Measurements from ENCODE around the gene RAMP1. TPM values are rescaled to one million over a fixed set of nuclear protein-coding genes. Genes with fewer than 3 reads are reported as not detected.

Gene RAMP1
- total and polyA plus RNA-seq, 4 donors = 3.1 to 129 (median 23.5) TPM

DNA sequence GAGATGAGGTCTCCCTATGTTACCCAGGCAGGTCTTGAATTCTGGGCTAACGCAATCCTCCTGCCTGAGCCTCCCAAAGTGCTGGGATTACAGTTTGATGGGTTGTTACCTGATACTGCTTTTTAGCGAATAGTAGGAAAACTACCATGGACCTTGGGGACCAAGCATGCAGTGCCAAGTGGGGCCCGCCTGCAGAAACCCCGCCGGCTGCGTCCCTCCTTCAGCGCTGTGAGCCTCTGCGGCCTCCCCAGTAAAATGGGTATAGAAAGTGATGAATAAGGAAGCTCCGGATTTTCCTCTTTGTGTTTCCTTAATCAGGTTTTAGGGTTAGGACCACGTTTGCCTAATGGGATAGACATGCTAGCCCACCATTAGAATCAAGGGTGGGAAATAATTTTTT is 30.4 kb downstream of the RAMP1 start:
- WGBS = 96% methylated on average over 10 of the region's 10 CpGs
- Histone ChIP-seq H3K4me3 (ENCODE audit: low read depth in 1 of 3, low read length in 3 of 3) (no peak overlapping the region), H3K9ac (ENCODE audit: low read depth in 1 of 2, low read length in 2 of 2) (no peak overlapping the region), H3K4me1 (ENCODE audit: control insufficient read depth in 4 of 4, insufficient read depth in 4 of 4, low read length in 3 of 4) (peaks cover 0 to 11% (median 6%) of the 10 kb centered on the region in 4 donors), H3K27ac (ENCODE audit: low read depth in 1 of 2, low read length in 2 of 2) (no peak overlapping the region), H3K36me3 (ENCODE audit: control insufficient read depth in 4 of 4, insufficient read depth in 3 of 4, low read depth in 1 of 4, low read length in 3 of 4) (no peaks in the 10 kb centered on the region), H3K27me3 (ENCODE audit: control insufficient read depth in 4 of 4, insufficient read depth in 4 of 4, low read length in 3 of 4) (no peaks in the 10 kb centered on the region), H3K9me3 (ENCODE audit: control insufficient read depth in 4 of 4, low read length in 3 of 4) (no peaks in the 10 kb centered on the region)
- no peak for TF ChIP-seq FOXA2 (IDR thresholded peaks at IDR 0.05)
- no peak for DNase-seq (ENCODE audit: low spot score)

- Histone ChIP-seq H3K9me3 (ENCODE audit: control insufficient read depth in 4 of 4, low read length in 3 of 4) (no peaks in the 10 kb centered on the region), H3K27ac (ENCODE audit: low read depth in 1 of 2, low read length in 2 of 2) (no peak overlapping the region), H3K4me3 (ENCODE audit: low read depth in 1 of 3, low read length in 3 of 3) (no peak overlapping the region), H3K9ac (ENCODE audit: low read depth in 1 of 2, low read length in 2 of 2) (no peak overlapping the region), H3K4me1 (ENCODE audit: control insufficient read depth in 4 of 4, insufficient read depth in 4 of 4, low read length in 3 of 4) (peaks cover 0 to 11% (median 5%) of the 10 kb centered on the region in 4 donors), H3K27me3 (ENCODE audit: control insufficient read depth in 4 of 4, insufficient read depth in 4 of 4, low read length in 3 of 4) (no peaks in the 10 kb centered on the region), H3K36me3 (ENCODE audit: control insufficient read depth in 4 of 4, insufficient read depth in 3 of 4, low read depth in 1 of 4, low read length in 3 of 4) (no peaks in the 10 kb centered on the region)
- TF ChIP-seq NR2F2 (IDR thresholded peaks at IDR 0.05) (no peak), ZBTB33 (IDR thresholded peaks at IDR 0.05) (no peak), EGR1 (IDR thresholded peaks at IDR 0.05; ENCODE audit: low read depth in 2 of 2) (no peak)
- WGBS = 32% methylated on average over 2 of the region's 2 CpGs
- DNase-seq (ENCODE audit: low spot score) = no peak
These were observed 33.1 kb downstream of the RAMP1 start for GRCh38 chr2:237892478-237892877.

GRCh38 chr2:237892984-237893595 is 33.7 kb downstream of the RAMP1 start:
- WGBS = 70% methylated on average over 9 of the region's 9 CpGs
- Histone ChIP-seq H3K9ac (ENCODE audit: low read depth in 1 of 2, low read length in 2 of 2) (no peak overlapping the region), H3K9me3 (ENCODE audit: control insufficient read depth in 4 of 4, low read length in 3 of 4) (no peaks in the 10 kb centered on the region), H3K4me3 (ENCODE audit: low read depth in 1 of 3, low read length in 3 of 3) (no peak overlapping the region), H3K27ac (ENCODE audit: low read depth in 1 of 2, low read length in 2 of 2) (no peak overlapping the region), H3K36me3 (ENCODE audit: control insufficient read depth in 4 of 4, insufficient read depth in 3 of 4, low read depth in 1 of 4, low read length in 3 of 4) (no peaks in the 10 kb centered on the region), H3K4me1 (ENCODE audit: control insufficient read depth in 4 of 4, insufficient read depth in 4 of 4, low read length in 3 of 4) (peaks cover 0 to 11% (median 5%) of the 10 kb centered on the region in 4 donors), H3K27me3 (ENCODE audit: control insufficient read depth in 4 of 4, insufficient read depth in 4 of 4, low read length in 3 of 4) (no peaks in the 10 kb centered on the region)
- DNase-seq (ENCODE audit: low spot score) = no peak
- TF ChIP-seq TAF1 (conservative IDR thresholded peaks at IDR 0.05) (no peak), HNF4G (IDR thresholded peaks at IDR 0.05) (no peak), NR2F2 (IDR thresholded peaks at IDR 0.05) (no peak)

DNA sequence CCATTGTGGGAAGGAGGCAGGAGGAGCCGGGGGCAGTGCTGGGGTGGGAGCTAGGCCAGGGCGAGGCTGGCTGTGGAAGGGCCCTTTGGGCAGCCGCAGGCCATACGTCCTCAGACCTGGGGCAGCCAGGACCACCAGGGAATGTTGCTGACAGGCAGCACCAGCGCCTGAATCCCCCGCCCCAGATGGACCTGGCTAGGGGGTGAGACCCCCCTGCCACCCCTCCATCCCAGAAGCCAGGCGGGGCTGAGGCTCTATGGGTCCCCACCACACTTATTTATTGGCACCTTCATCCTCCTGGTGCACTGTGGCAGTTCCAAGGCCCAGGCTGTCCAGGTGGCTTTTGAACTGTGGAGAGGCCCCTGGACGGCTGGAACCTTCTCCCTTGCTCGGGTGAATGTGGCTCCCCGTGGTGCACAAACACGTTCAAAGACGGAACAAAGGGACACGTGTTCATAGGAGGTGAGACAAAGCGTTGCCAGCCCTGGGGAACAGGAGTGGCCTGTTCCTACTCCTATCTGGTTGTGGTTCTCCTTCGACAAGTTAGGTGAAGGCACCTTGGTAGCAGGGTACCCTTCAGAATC is 35.1 kb downstream of the RAMP1 start:
- Histone ChIP-seq H3K9ac (ENCODE audit: low read depth in 1 of 2, low read length in 2 of 2) (no peak overlapping the region), H3K27me3 (ENCODE audit: control insufficient read depth in 4 of 4, insufficient read depth in 4 of 4, low read length in 3 of 4) (no peaks in the 10 kb centered on the region), H3K27ac (ENCODE audit: low read depth in 1 of 2, low read length in 2 of 2) (no peak overlapping the region), H3K4me1 (ENCODE audit: control insufficient read depth in 4 of 4, insufficient read depth in 4 of 4, low read length in 3 of 4) (peaks cover 0 to 17% (median 7%) of the 10 kb centered on the region in 4 donors), H3K9me3 (ENCODE audit: control insufficient read depth in 4 of 4, low read length in 3 of 4) (no peaks in the 10 kb centered on the region), H3K4me3 (ENCODE audit: low read depth in 1 of 3, low read length in 3 of 3) (no peak overlapping the region), H3K36me3 (ENCODE audit: control insufficient read depth in 4 of 4, insufficient read depth in 3 of 4, low read depth in 1 of 4, low read length in 3 of 4) (no peaks in the 10 kb centered on the region)
- no peak for DNase-seq (ENCODE audit: low spot score)
- WGBS = 97% methylated on average over 15 of the region's 15 CpGs
- TF ChIP-seq YY1 (IDR thresholded peaks at IDR 0.05) = no peak
- no peak for TF ChIP-seq TAF1 (conservative IDR thresholded peaks at IDR 0.05)
- no peak for TF ChIP-seq RXRA (IDR thresholded peaks at IDR 0.05)
- TF ChIP-seq EGR1 (IDR thresholded peaks at IDR 0.05; ENCODE audit: low read depth in 2 of 2) = no peak
- no peak for TF ChIP-seq SP1 (IDR thresholded peaks at IDR 0.05)
- TF ChIP-seq GABPA (IDR thresholded peaks at IDR 0.05 in 1 of 2, conservative IDR thresholded peaks at IDR 0.05 in 1 of 2) = no peak
- TF ChIP-seq HNF4G (IDR thresholded peaks at IDR 0.05) = no peak

Measured in liver (tissue), 9 donors.